GM20431 (cell line): ENCODE measurements around the gene NHSL1.

Source experiments
- in situ Hi-C: fragments of 300-500 bp; cut with MseI, MboI; formaldehyde crosslinking; loops from one replicate; pipeline ENCODE4 v1.15.0; 2020; ENCODE audit warnings: low sequenced_read_pairs; ENCODE audit not compliant: unreplicated experiment

The NHSL1 gene

GRCh38 chr6:138431256-138432062 is 67.8 kb downstream of the NHSL1 start:
- in situ Hi-C loops = loop anchor here (10.0 to 25.0 kb wide), 2 partner anchors 83 to 331 kb away; partner anchors contain the start of gene CCDC28A

- in situ Hi-C loops = loop anchor here (10.0 to 25.0 kb wide), 2 partner anchors 84 to 332 kb away; partner anchors contain the start of gene CCDC28A
Measured at GRCh38 chr6:138430361-138431145, 68.7 kb downstream of the NHSL1 start.

GRCh38 chr6:138429761-138430160 is 69.5 kb downstream of the NHSL1 start:
- in situ Hi-C loops = loop anchor here (10.0 to 25.0 kb wide), 2 partner anchors 85 to 333 kb away; partner anchors contain the start of gene CCDC28A

GRCh38 chr6:138428944-138429598 is 70.2 kb downstream of the NHSL1 start:
- in situ Hi-C loops = loop anchor here (25.0 kb wide), 1 partner anchor 333 kb away; the partner anchor contains the start of gene CCDC28A

GRCh38 chr6:138427701-138428100 is 71.6 kb downstream of the NHSL1 start:
- in situ Hi-C loops = loop anchor here (25.0 kb wide), 1 partner anchor 335 kb away; the partner anchor contains the start of gene CCDC28A

GRCh38 chr6:138426500-138427123 is 72.7 kb downstream of the NHSL1 start:
- in situ Hi-C loops = loop anchor here (25.0 kb wide), 1 partner anchor 336 kb away; the partner anchor contains the start of gene CCDC28A

- in situ Hi-C loops = loop anchor here (25.0 kb wide), 1 partner anchor 337 kb away; the partner anchor contains the start of gene CCDC28A
Measured at GRCh38 chr6:138425256-138425655, 74.0 kb downstream of the NHSL1 start.

GRCh38 chr6:138424004-138424904 is 75.0 kb downstream of the NHSL1 start:
- in situ Hi-C loops = no loop called here

- in situ Hi-C loops = no loop called here
Measured at GRCh38 chr6:138422861-138423260, 76.4 kb downstream of the NHSL1 start.

- in situ Hi-C loops = no loop called here
Measured at GRCh38 chr6:138421608-138422007, 77.7 kb downstream of the NHSL1 start.

GRCh38 chr6:138421089-138421488 is 78.2 kb downstream of the NHSL1 start:
- in situ Hi-C loops = no loop called here

- in situ Hi-C loops = no loop called here
Measured at GRCh38 chr6:138420356-138420755, 78.9 kb downstream of the NHSL1 start.

- in situ Hi-C loops = no loop called here
Measured at GRCh38 chr6:138419766-138420165, 79.5 kb downstream of the NHSL1 start.

- in situ Hi-C loops = no loop called here
Measured at GRCh38 chr6:138418118-138418742, 81.1 kb downstream of the NHSL1 start.

- in situ Hi-C loops = no loop called here
Measured at GRCh38 chr6:138417493-138418117, 81.7 kb downstream of the NHSL1 start.

- in situ Hi-C loops = no loop called here
Measured at GRCh38 chr6:138416206-138416605, 83.1 kb downstream of the NHSL1 start.

GRCh38 chr6:138415125-138415524 is 84.2 kb downstream of the NHSL1 start:
- in situ Hi-C loops = no loop called here
